SW 1271 (cell line): Measurements from ENCODE around the gene HS3ST2.

Experiments
- DNase-seq, 2 experiments: peaks; one replicate each; lab custom pipeline; 2025; lab: John Stamatoyannopoulos, UW

HS3ST2 gene

DNA sequence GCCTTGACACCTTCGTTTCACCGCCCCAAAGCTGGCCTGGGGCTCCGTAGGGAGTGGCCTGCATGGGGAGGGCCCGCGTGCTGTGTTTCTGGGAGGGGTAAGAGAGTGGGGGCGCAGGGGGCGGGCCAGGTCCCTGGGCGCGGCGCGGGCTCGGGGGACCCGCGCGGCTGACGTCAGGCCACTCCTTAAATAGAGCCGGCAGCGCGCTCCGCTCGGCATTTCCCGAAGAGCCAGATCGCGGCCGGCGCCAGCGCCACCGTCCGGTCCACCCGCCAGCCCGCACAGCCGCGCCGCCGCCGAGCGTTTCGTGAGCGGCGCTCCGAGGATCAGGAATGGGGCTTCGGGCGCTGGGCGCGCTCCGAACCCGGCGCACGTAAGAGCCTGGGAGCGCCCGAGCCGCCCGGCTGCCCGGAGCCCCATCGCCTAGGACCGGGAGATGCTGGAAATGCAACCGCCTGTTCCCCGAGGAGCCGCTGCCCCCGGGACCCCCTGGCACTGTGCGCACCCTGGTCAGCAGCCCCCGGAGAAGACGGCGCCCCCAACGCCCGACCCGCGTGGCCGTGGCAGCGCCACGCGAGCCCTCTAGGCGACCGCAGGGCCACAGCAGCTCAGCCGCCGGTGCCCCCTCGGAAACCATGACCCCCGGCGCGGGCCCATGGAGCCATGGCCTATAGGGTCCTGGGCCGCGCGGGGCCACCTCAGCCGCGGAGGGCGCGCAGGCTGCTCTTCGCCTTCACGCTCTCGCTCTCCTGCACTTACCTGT lies at the start of gene HS3ST2:
TSS of gene HS3ST2 (plus strand) at position 215 of the 763 bp plus-strand sequence. CDS start at position 664, 449 bp downstream.
- no peak for DNase-seq

DNA sequence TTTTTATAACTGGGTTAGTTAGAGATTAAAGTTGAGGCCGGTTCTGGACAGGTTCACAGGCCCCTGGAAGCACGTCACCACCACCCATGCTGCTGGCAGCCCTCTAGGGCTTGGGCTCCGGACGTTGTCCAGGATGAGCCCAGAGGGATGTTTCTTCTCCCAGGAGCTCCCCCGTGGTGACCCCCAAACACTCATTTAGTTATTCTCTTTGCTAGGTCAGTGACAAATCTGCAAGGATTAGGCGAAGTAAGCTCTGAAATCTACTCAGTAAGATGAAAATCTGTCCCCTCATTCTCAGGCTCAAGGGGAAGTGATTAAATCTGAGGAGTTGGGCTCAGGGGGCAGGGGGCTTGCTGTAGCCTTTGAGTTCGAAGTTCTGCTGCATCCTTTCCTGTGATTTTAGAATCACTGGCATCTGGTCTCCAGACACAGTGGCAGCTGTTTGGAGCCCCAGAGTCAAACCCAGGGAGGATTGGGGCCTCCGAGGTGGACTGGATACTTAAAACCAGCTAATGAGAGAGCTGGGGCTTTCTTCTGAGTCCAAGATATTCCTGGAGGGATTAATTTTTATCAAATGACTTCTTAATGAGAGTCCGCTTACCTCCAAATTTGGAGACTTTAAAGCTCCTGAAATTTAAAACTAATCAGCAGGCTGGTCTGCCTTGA lies 49.2 kb upstream of the HS3ST2 start:
- no peak for DNase-seq

DNA sequence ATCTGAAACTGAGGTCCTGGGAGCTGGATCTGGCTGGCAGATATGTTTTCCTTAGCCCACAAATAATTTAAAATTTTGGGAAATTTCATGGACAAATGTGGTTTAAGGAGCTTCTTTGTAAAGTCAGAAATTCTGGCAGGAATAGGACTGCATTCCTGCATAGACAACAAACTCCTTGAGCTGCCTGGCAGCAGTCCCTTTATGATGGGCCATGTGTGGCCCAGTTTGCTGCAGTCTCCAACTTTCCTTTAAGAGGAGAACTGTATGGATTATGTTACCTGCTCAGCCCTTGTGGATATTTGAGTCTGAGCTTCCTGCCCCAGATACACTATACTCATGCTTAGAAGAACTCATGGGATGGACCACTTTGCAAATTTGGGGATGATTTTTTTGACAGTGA lies 48.5 kb upstream of the HS3ST2 start:
- no peak for DNase-seq

DNA sequence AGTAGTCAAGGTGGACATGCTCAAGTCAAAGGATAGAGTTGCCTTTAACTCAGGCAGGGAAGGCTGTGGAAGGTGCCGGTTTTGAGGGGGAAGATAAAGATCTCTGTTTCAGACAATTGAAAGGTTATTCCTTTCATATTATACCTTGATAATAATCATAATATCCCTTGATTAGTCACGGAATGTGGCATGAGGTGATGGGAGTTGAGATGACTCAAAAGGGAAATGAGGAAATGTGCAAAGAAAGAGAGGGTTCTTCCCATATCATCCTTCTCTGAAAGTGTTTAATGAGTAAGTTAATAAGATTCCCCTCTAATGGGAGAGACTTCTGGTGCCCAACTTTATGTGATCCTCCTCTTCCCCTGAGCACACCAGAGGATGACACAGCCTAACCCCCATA lies 43.1 kb upstream of the HS3ST2 start:
- no peak for DNase-seq

DNA sequence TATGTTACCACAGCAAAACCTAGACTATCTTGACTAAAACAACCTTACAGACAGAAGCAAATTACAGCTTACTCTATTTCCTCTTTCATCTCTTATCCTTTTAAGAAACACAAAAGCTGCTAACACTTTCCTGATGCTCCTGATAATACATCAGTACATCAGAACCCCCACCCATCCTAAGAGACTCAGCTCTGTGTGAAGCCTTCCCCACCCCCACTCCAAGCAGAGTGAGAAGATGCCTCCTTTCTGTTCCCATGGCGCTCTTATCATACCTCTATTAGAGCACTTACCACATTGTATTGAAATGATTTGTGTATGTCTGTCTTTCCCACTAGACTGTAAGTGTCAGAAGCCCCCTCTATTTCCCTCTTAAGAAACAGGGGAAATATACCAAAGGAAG lies 42.4 kb upstream of the HS3ST2 start:
- DNase-seq, result no peak

DNA sequence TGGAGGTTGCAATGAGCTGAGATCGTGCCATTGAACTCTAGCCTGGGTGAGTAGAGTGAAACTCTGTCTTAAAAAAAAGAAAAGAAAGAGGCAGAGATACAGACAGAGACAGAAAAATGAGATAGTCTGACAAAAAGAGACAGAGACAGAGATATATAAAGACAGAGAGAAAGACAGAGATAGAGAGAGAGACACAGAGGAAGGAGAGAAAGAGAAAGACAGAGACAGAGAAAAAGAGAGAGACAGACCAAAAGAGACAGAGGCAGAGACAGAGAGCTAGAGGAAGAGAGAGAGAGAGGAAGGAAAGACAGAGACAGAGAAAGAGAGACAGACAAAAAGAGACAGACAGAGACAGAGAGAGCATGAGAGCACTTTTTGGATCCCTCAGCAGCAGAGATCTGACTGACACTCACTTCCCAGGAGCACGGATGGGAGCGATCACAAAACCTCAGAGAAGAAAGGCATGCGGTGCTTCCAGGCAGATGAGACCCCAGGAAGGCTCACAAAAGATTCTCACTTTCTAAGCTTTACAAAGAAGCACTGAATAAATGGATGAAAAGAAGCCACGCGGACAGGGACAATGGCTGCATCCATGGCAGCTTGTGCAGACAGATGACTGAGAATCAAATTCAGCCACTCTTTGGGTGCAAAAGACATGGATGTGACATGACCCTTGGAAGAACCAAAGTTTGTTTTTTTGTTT lies 38.6 kb upstream of the HS3ST2 start:
- DNase-seq, result no peak

DNA sequence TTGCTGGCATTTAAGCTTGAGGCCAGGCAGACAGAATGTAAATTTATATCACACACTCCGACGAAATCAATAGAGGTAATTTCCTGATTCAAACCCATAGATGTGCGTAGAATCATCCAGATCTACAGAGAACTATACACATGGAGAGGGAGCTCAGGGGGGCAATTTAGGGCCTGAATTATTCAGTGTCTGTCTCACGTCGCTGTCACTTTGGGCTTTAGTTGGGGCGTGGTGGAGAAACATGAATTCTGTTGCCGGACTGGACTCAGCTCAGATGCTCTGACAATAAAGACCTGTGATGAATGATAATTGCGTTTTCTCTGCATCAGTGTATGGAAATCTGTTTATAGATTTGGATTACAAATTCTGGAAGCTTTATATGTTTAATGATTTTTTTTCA lies 32.5 kb upstream of the HS3ST2 start:
- no peak for DNase-seq

DNA sequence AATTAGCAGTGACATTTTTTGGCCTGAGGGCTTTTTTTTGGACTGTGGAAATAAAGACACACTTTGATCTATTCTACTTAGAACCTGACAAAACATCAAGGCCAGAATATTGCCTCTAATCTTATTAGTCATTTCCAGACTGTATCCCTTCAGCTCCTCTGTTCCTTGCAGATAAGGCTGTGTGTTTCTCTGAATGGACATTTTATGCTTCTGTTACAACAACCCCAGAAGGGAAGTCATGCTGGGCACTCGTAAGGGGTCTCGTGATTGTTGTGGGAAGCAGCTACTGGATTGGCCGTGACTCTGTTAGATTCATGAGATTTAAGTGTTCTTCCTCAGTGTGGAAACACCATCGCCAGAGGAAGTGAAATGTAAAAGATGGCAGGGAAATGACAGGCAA lies 31.6 kb upstream of the HS3ST2 start:
- no peak for DNase-seq

DNA sequence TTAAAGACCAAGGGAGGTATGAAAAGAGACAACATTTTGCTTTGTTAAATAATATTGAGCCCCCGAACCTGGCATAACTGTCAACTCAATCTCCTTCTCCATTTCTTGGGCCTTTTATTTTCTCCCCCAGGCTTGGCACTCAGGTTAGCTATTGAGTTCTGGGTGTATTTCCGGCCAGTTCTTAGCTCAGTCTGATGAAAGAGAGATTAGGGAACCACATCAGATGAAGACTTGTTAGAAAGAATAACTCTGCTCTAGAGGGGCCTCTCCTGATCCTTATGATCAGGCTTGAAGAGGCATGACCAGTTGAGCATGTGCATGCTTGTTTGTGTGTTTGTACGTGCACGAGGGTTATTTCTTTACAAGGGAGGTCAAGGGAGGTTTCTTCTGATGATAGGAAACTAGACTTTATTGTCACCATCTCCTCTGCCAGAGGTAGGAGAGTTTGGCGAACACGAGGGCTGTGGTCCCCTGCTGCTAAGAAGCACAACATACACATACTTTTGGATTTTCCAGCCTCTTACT lies 29.2 kb upstream of the HS3ST2 start:
- DNase-seq, result no peak

DNA sequence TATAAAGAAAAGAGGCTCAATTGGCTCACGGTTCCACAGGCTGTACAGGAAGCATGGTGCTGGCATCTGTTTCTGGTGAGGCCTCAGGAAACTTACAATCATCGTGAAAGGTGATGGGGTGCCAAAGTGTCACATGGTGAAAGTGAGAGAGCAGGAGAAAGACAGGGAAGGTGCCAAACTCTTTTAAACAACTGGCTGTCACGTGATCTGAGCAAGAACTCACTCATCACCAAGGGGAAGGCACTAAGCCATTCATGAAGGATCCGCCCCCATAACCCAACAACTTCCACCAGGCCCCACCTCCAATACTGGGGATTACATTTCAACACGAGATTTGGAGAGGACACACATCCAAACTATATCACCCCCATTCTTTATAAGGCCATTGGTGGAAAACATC lies 28.4 kb upstream of the HS3ST2 start:
- no peak for DNase-seq

DNA sequence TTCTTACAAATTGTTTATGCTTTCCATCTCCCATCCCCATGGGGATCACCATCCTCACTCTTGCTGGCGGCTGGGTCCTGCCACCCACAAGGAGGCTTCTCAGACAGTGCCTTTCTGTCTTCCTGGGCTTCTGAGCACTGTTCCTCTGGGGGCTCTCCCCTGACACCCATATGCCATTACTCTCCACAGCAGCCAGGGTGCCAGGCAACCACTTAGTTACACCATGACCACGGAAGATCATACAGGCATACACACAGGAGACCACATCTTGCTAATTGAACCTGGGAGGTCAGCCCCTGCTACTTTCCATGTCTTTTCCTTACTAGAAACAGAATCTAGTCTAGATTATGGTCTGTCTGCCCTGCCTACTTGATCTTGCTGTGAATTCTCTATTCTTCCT lies 27.7 kb upstream of the HS3ST2 start:
- DNase-seq, result no peak

DNA sequence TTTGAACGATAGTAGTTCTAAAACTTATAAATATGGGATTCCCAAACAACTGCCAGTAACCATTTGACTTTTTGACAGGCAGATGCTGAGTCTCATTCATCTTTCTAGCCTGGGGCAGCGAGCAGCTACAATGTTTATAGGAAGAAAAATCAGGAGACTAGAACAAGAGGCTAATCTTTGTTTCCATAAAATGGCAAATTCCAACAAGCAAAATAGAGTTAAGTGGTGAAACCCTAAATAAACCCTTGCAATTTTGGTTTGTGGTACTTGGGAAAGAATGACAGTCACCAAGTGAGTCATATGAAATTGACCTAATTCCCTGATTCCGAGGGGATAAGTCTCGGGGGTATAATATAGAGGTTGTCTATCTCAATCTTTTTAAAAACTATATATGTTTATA lies 27.3 kb upstream of the HS3ST2 start:
- DNase-seq, result no peak

DNA sequence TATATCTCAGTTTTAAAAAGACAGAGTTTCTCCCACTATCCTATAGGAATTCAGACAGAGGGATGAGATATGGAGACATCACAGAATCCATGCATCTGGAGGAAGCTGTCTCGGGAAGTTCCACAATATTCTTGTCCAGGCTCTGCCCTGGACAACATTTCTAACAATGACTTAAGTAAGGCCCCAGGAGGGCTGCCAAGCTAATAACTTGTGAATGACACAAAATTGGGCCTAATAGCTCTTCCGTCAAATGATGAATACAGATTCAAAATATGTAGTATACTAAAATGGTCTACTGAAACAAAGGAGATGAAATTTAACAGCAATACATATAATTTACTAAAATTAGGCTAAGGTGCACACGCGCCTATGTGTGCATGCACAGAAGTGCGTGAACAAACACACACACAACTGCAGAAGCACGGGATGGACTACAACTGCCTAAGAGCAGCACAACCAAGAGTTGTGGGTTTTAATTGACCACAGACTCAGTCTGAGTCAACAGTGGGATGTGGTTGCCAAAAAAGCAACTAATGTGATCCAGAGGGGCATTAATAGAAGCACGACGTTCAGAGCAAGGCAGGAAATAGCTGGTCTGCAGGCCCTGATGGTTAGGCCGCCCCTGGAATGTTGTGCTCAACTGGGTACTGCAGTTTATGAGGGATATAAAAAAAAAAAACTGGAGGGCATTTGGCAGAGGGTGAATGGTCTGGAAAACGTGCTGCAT lies 26.3 kb upstream of the HS3ST2 start:
- DNase-seq, result no peak

DNA sequence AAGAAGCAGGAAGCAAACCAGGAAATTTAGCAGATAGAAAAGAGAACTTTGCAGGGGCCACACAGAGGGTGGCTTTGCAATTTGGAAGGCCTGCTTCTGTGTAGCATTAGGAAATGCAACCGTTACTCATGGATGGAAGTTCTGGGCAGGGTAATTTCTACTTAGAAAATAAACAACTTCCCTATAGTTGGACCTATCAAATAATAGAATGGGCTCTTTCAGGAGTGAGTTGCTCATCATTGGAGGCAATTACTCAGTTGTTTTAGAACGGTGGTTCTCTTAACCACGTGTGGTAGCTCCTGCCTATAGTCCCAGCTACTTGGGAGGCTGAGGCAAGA lies 25.8 kb upstream of the HS3ST2 start:
- no peak for DNase-seq

DNA sequence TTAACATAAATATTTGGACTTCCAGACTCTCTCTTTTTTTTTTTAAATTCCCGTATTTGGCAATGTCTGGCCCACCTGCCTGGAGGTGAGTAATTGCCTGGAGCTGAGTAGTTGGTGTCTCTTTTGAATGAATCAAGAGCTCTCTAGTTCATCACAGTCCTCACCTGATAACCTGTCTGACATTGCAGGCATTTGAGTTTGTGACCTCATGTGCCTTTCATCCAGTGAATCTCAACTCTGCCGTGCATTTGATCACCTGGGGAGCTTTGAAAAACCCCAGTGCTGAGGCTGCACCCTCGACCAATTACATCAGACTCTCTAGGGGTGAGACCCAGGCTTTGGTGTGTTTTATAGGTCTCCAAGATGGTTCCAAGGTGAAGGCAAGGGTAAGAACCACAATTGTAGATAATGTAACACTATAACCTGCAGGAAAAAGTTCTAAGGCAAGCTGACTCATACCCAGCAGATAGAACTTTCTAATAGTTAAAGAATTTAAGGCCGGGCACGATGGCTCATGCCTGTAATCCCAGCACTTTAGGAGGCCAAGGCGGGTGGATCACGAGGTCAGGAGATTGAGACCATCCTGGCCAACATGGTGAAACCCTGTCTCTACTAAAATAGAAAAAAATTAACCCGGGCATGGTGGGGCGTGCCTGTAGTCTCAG lies 24.5 kb upstream of the HS3ST2 start:
- no peak for DNase-seq

DNA sequence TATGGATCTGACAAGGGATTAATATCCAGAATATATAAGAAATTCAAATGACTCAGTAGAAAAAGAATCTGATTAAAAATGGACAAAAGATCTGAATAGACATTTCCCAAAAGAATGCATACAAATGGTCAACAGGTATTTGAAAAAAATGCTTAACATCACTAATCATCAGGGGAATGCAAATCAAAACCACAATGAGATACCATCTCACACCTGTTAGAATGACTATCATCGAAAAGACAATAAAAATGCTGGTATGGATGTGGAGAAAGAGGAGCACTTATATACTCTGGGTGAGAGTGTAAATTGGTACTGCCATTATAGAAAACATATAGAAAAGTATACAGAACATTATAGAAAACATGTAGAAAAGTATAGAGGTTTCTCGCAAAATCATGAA lies 16.4 kb upstream of the HS3ST2 start:
- no peak for DNase-seq

DNA sequence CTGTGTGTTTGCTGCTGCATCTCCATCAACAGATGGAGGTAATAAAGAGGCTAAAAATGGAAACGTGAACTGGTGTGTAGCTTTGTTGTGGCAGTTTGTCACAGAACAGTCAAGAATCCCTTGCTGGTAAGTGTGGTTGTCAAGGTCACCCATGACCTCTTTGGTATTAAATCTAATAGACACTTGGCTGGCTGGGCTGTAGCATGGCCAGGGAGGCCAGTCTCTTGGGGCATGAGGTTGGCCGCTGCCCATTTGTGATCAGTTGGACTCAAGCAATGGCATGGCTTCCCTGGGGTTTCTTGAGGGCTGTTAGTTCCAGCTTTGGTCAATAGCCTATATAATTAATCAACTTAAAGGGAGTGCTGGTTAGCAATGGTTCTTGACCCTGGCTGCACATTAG lies 14.8 kb upstream of the HS3ST2 start:
- no peak for DNase-seq

DNA sequence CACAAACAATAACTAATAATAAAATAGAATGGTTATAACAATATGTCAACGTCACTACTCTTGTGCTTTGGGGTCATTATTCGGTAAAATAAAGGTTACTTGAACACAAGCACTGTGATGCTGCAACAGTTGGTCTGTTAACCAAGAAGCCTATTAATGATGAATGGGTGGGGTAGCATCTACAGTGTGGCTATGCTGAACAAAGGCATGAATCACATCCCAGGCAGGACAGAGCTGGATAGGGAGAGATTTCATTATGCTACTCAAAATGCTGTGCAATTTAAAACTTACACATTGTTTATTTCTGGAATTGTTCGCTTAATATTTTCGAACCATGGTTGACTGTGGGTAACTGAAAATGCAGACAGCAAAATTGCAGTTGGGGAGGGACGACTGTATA lies 9.1 kb upstream of the HS3ST2 start:
- no peak for DNase-seq

DNA sequence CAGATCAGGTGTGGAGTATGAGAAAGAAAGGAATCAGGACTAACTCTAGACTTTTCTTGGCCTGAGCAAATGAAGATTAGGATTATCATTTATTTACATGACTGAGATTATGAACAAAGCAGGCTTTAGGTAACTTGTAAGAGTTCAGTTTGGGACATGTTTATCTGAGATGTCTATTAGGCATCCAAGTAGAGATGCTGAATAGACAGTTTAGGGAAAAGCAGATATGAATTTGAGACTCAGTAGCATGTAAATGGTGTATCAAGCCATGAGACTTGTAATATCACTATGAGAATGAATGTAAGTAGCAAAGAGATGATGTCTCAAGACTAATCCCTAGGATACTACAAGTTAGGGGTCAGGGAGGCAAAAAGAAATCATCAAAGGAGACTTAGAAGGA lies 8.6 kb upstream of the HS3ST2 start:
- DNase-seq, result no peak

DNA sequence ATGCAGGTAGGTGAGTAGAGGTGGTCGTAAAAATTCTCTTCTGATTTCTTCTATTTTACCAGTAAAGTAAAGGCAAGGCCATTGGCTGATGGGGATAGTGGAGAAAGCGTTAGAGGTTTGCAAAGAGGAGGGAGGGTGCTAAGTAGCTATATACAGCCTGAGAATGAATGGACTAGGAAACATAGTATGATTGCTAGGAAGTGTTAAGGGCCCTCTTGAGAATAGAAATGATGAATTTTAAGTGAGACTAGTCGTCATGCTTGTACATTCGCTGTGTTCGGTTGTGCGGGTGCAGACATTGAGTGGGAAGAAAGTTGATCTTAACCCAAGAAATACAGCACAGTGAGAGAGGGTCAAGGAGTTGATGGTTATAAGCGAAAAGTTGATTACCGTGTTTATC lies 7.2 kb upstream of the HS3ST2 start:
- no peak for DNase-seq

DNA sequence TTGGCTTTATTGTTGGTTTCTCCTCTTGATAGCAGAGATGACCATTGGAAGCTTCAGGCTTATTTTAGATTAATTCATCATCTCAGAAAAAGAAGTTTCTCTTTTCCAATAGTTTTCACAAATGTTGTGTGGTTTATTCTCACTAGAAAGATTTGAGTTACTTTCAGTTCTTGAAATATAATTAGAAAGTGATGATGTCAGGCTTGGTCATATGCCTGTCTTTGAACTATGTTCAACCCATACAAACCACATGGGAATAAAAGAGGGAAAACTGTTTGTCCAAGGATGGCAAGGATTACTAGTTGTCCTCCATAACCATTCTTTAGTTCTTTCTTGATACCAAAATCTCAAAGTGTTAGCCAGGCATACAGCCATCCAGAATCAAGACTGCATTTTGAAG lies 3.7 kb upstream of the HS3ST2 start:
- DNase-seq, result no peak
